Body of pancreas (tissue), 4 donors: Measurements from ENCODE around the gene EVL. TPM values are rescaled to one million over a fixed set of nuclear protein-coding genes. Genes with fewer than 3 reads are reported as not detected.
A peak's percentile ranks its signal among the peaks of the same experiment; 100 is the strongest.
"Not testable (repeated sequence)": the region's sequence is repeated elsewhere in the genome, so short reads cannot be mapped to it uniquely, and the experiment has no call there.

Experiments used
- ATAC-seq: fragments of 150-250 bp; one replicate; pipeline ENCODE4 v1.9.1; 2016
- DNase-seq, 4 donors: peaks; one replicate each; pipeline ENCODE4 v3.0.0-alpha.2; 2019
- H3K27ac ChIP-seq, 4 donors: fragments of 200-600 bp; sonication (generic); 1 replicate in 3 of 4; 2 replicates in 1 of 4; pipeline versions ENCODE4 v1.5.1 to v1.6.1; 2016 to 2019; ENCODE audit warnings: mild to moderate bottlenecking in 1 of 4, mixed read lengths in 1 of 4, moderate library complexity in 1 of 4
- H3K27me3 ChIP-seq, 2 donors: fragments of 200-600 bp; sonication (generic); one replicate each; pipeline ENCODE4 v1.6.0; 2016; ENCODE audit warnings: mild to moderate bottlenecking in 1 of 2
- H3K36me3 ChIP-seq, 2 donors: fragments of 200-600 bp; sonication (generic); replicated peaks in 1 of 2; 2 replicates each; pipeline ENCODE4 v1.5.1; 2016; ENCODE audit warnings: low read depth in 2 of 2; ENCODE audit not compliant: insufficient read depth in 1 of 2
- H3K4me1 ChIP-seq: fragments of 200-600 bp; sonication (generic); one replicate; pipeline ENCODE4 v1.6.0; 2016
- H3K4me3 ChIP-seq, 2 donors: fragments of 200-600 bp; sonication (generic); 1 replicate in 1 of 2; 2 replicates in 1 of 2; pipeline ENCODE4 v1.5.1; 2016 to 2019
- H3K9me3 ChIP-seq, 3 donors: fragments of 200-600 bp; sonication (generic); 1 replicate in 2 of 3; 2 replicates in 1 of 3; pipeline ENCODE4 v1.5.1; 2016
- CTCF ChIP-seq, 7 experiments: fragments of 450-650 bp in 4 of 7; fragments of 200-600 bp in 3 of 7; sonication (generic) in 3 of 7; IDR thresholded peaks; one replicate each; pipeline ENCODE4 v1.5.1; 2016 to 2019; ENCODE audit warnings: antibody characterized with exemption in 7 of 7
- POLR2A ChIP-seq, 3 donors: fragments of 450-650 bp; IDR thresholded peaks; one replicate each; pipeline ENCODE4 v1.6.1; 2016; ENCODE audit warnings: antibody characterized with exemption in 3 of 3, mild to moderate bottlenecking in 2 of 3
- WGBS, 2 donors: methylation state at CpG; one replicate each; pipeline ENCODE4 v1.1.5; 2017; 5-methylcytosine and 5-hydroxymethylcytosine counted together
- intact Hi-C: fragments of 100-400 bp; cut with DNase I; formaldehyde crosslinking; loops from one replicate; pipeline ENCODE4 v1.15.1; 2023
- total RNA-seq, 2 donors: library from RNA; depleted of rRNA; stranded (reverse); fragments of >200 nt; gene quantifications; one replicate each; pipeline ENCODE4 v1.1.0, GENCODE V29; 2016

Gene EVL
- total RNA-seq, 2 donors from 2014 or later, result 22.3 to 57.7 TPM

GRCh38 chr14:100028990-100029677 lies 36.1 kb upstream of the EVL start:
- intact Hi-C loops, result no loop called here
- Histone ChIP-seq H3K9me3 (no peaks in the 10 kb centered on the region), H3K36me3 (no peaks in the 10 kb centered on the region), H3K4me1 (peaks cover 46% of the 10 kb centered on the region), H3K4me3 (no peak overlapping the region), H3K27me3 (no peaks in the 10 kb centered on the region), H3K27ac (peak overlapping the region in 3 of 4 donors; percentile 7 to 46 (median 36))
- TF ChIP-seq CTCF (IDR thresholded peaks at IDR 0.05), result no peak
- TF ChIP-seq POLR2A (IDR thresholded peaks at IDR 0.05), result no peak
- ATAC-seq (no peak), DNase-seq (no peak)
- 43 to 55% methylated on average over 3 of the region's 3 CpGs for WGBS, 2 donors

GRCh38 chr14:100030006-100030405 lies 35.2 kb upstream of the EVL start:
- peaks cover 44% of the 10 kb centered on the region for H3K4me1 ChIP-seq
- H3K9me3 ChIP-seq, H3K27me3 ChIP-seq, H3K36me3 ChIP-seq, ATAC-seq, intact Hi-C loops, H3K4me3 ChIP-seq, DNase-seq: not testable (repeated sequence)
- WGBS, 2 donors, result 84 to 85% methylated on average over 13 of the region's 13 CpGs
- peak overlapping the region in 2 of 4 donors; percentile 32 to 46 for H3K27ac ChIP-seq

- peaks cover 42% of the 10 kb centered on the region for H3K4me1 ChIP-seq
- no peaks in the 10 kb centered on the region for H3K9me3 ChIP-seq
- no peak overlapping the region for H3K4me3 ChIP-seq
- intact Hi-C loops, result no loop called here
- 45 to 48% methylated on average over 7 of the region's 7 CpGs for WGBS, 2 donors
- no peaks in the 10 kb centered on the region for H3K27me3 ChIP-seq
- H3K27ac ChIP-seq, result peak overlapping the region in 3 of 4 donors; percentile 6 to 32 (median 31)
- no peak for TF ChIP-seq POLR2A (IDR thresholded peaks at IDR 0.05)
- TF ChIP-seq CTCF (IDR thresholded peaks at IDR 0.05), result no peak
- no peaks in the 10 kb centered on the region for H3K36me3 ChIP-seq
- ATAC-seq, result peak; percentile 66
- DNase-seq, result peak in 2 of 4 donors; percentile 32 to 46
Measured at GRCh38 chr14:100030452-100031153, 34.6 kb upstream of the EVL start.

GRCh38 chr14:100031506-100032281 lies 33.5 kb upstream of the EVL start:
- ATAC-seq (peak; percentile 69), DNase-seq (peak in 2 of 4 donors; percentile 23 to 51)
- peaks cover 42% of the 10 kb centered on the region for H3K4me1 ChIP-seq
- 69 to 77% methylated on average over 7 of the region's 7 CpGs for WGBS, 2 donors
- no peak overlapping the region for H3K4me3 ChIP-seq
- peak overlapping the region in 2 of 4 donors; percentile 6 to 32 for H3K27ac ChIP-seq
- intact Hi-C loops, result no loop called here
- no peaks in the 10 kb centered on the region for H3K9me3 ChIP-seq
- H3K27me3 ChIP-seq, result no peaks in the 10 kb centered on the region
- TF ChIP-seq POLR2A (IDR thresholded peaks at IDR 0.05) (no peak), CTCF (IDR thresholded peaks at IDR 0.05) (no peak)
- H3K36me3 ChIP-seq, result no peaks in the 10 kb centered on the region

GRCh38 chr14:100032738-100033137 lies 32.5 kb upstream of the EVL start:
- no peak for DNase-seq
- Histone ChIP-seq H3K27me3 (no peaks in the 10 kb centered on the region), H3K36me3 (no peaks in the 10 kb centered on the region), H3K4me1 (peaks cover 47% of the 10 kb centered on the region), H3K4me3 (no peak overlapping the region), H3K9me3 (no peaks in the 10 kb centered on the region), H3K27ac (no peak overlapping the region)
- no peak for TF ChIP-seq POLR2A (IDR thresholded peaks at IDR 0.05)
- TF ChIP-seq CTCF (IDR thresholded peaks at IDR 0.05), result no peak
- 100% methylated on average over 1 of the region's 1 CpG for WGBS, 2 donors
- intact Hi-C loops, result no loop called here
- ATAC-seq, result no peak
